Lower leg skin (tissue), 4 donors: ENCODE data around the gene PIEZO2. TPM values are rescaled to one million over a fixed set of nuclear protein-coding genes. Genes with fewer than 3 reads are reported as not detected.

Experiments
- DNase-seq, 2 donors: peaks; one replicate each; pipeline ENCODE4 v3.0.0-alpha.2; 2019; ENCODE audit warnings: low spot score in 2 of 2
- H3K4me3 ChIP-seq: fragments of 200-600 bp; sonication (generic); 2 replicates; pipeline ENCODE4 v1.5.1; 2017; ENCODE audit warnings: mild to moderate bottlenecking, low read depth; ENCODE audit not compliant: poor library complexity, severe bottlenecking
- CTCF ChIP-seq, 3 donors: fragments of 450-650 bp; IDR thresholded peaks; one replicate each; pipeline ENCODE4 v1.5.1; 2016; ENCODE audit warnings: antibody characterized with exemption in 3 of 3, mild to moderate bottlenecking in 3 of 3, moderate library complexity in 2 of 3
- POLR2A ChIP-seq, 2 donors: fragments of 450-650 bp; IDR thresholded peaks; one replicate each; pipeline ENCODE4 v1.6.1; 2016 to 2017; ENCODE audit warnings: antibody characterized with exemption in 2 of 2, mild to moderate bottlenecking in 1 of 2, moderate library complexity in 1 of 2
- WGBS, 2 donors: methylation state at CpG; one replicate each; pipeline ENCODE4 v1.1.5; 2018; 5-methylcytosine and 5-hydroxymethylcytosine counted together
- intact Hi-C: fragments of 100-400 bp; cut with DNase I; formaldehyde crosslinking; loops from one replicate; pipeline ENCODE4 v1.15.0; 2023; ENCODE audit warnings: low total_unique reads
- total RNA-seq, 4 donors: library from RNA; depleted of rRNA; stranded (reverse); fragments of >200 nt; gene quantifications; one replicate each; pipeline ENCODE4 v1.1.0, GENCODE V29; 2016

Gene PIEZO2
- total RNA-seq, 4 donors from 2014 or later: 0.30 to 1.8 (median 0.64) TPM

- no peak for TF ChIP-seq CTCF (IDR thresholded peaks at IDR 0.05)
- no peak for TF ChIP-seq POLR2A (IDR thresholded peaks at IDR 0.05)
- no peak for DNase-seq
- no peak overlapping the region for H3K4me3 ChIP-seq
- intact Hi-C loops: no loop called here
- 13 to 17% methylated on average over 27 to 29 of the region's 39 CpGs for WGBS, 2 donors
Observed at GRCh38 chr18:11147962-11148679, 1.2 kb downstream of the PIEZO2 start.

- DNase-seq: no peak
- intact Hi-C loops: no loop called here
- 31 to 32% methylated on average over 23 of the region's 23 CpGs for WGBS, 2 donors
Observed at GRCh38 chr18:11147371-11147951, 1.9 kb downstream of the PIEZO2 start.

GRCh38 chr18:11146947-11147345, 2.4 kb downstream of the PIEZO2 start:
- 55 to 56% methylated on average over 15 of the region's 15 CpGs for WGBS, 2 donors
- TF ChIP-seq CTCF (IDR thresholded peaks at IDR 0.05): no peak
- no peak for TF ChIP-seq POLR2A (IDR thresholded peaks at IDR 0.05)
- H3K4me3 ChIP-seq: no peak overlapping the region
- no peak for DNase-seq
- intact Hi-C loops: no loop called here

More at GRCh38 chr18:11147371-11147951, 1.9 kb downstream of the PIEZO2 start:
- TF ChIP-seq POLR2A (IDR thresholded peaks at IDR 0.05) (no peak), CTCF (IDR thresholded peaks at IDR 0.05) (no peak)
- H3K4me3 ChIP-seq: no peak overlapping the region

- H3K4me3 ChIP-seq: no peak overlapping the region
- TF ChIP-seq POLR2A (IDR thresholded peaks at IDR 0.05) (no peak), CTCF (IDR thresholded peaks at IDR 0.05) (no peak)
- DNase-seq: no peak
- intact Hi-C loops: no loop called here
- WGBS, 2 donors: 70 to 78% methylated on average over 17 to 18 of the region's 18 CpGs
Observed at GRCh38 chr18:11146238-11146946, 3.0 kb downstream of the PIEZO2 start.

- WGBS, 2 donors: 71 to 81% methylated on average over 4 of the region's 4 CpGs
- H3K4me3 ChIP-seq: no peak overlapping the region
- intact Hi-C loops: no loop called here
- TF ChIP-seq CTCF (IDR thresholded peaks at IDR 0.05) (no peak), POLR2A (IDR thresholded peaks at IDR 0.05) (no peak)
- DNase-seq: no peak
Observed at GRCh38 chr18:11145413-11146191, 3.8 kb downstream of the PIEZO2 start.
